AML-193 (cell line): Measurements from ENCODE around the gene GAP43.
"Not testable (repeated sequence)": the region's sequence is repeated elsewhere in the genome, so short reads cannot be mapped to it uniquely, and the experiment has no call there.

Experiments
- DNase-seq, 2 experiments: peaks; one replicate each; lab custom pipeline; 2025; lab: John Stamatoyannopoulos, UW

GAP43 gene

GRCh38 chr3:115698851-115699591 lies 75.7 kb downstream of the GAP43 start:
- no peak for DNase-seq

GRCh38 chr3:115699706-115700105 lies 76.4 kb downstream of the GAP43 start:
- DNase-seq = no peak

- DNase-seq = no peak
These were observed 79.3 kb downstream of the GAP43 start for GRCh38 chr3:115702598-115702997.

- DNase-seq = no peak
These were observed 81.5 kb downstream of the GAP43 start for GRCh38 chr3:115704661-115705338.

- DNase-seq = no peak
These were observed 83.1 kb downstream of the GAP43 start for GRCh38 chr3:115706311-115706829.

GRCh38 chr3:115708540-115708939 lies 85.2 kb downstream of the GAP43 start:
- DNase-seq = no peak

- DNase-seq = no peak
These were observed 85.8 kb downstream of the GAP43 start for GRCh38 chr3:115709093-115709492.

GRCh38 chr3:115709931-115710330 lies 86.6 kb downstream of the GAP43 start:
- no peak for DNase-seq

GRCh38 chr3:115710799-115711198 lies 87.5 kb downstream of the GAP43 start:
- DNase-seq = no peak

- no peak for DNase-seq
These were observed 89.6 kb downstream of the GAP43 start for GRCh38 chr3:115712871-115713270.

- no peak for DNase-seq
These were observed 90.0 kb downstream of the GAP43 start for GRCh38 chr3:115713284-115713683.

GRCh38 chr3:115715241-115715745 lies 92.0 kb downstream of the GAP43 start:
- DNase-seq = no peak

GRCh38 chr3:115720983-115721382 lies 97.7 kb downstream of the GAP43 start:
- no peak for DNase-seq

- DNase-seq = no peak
These were observed 102.5 kb downstream of the GAP43 start for GRCh38 chr3:115725800-115726199.

GRCh38 chr3:115727135-115727534 lies 103.8 kb downstream of the GAP43 start:
- DNase-seq = no peak

GRCh38 chr3:115728013-115728412 lies 104.7 kb downstream of the GAP43 start:
- no peak for DNase-seq

- not testable (repeated sequence) for DNase-seq
These were observed 113.0 kb downstream of the GAP43 start for GRCh38 chr3:115736341-115736740.

GRCh38 chr3:115741650-115742049 lies 118.3 kb downstream of the GAP43 start:
- DNase-seq = no peak

- not testable (repeated sequence) for DNase-seq
These were observed 121.2 kb downstream of the GAP43 start for GRCh38 chr3:115744516-115744915.

GRCh38 chr3:115752978-115753377 lies 129.7 kb downstream of the GAP43 start:
- not testable (repeated sequence) for DNase-seq

GRCh38 chr3:115758076-115758763 lies 134.9 kb downstream of the GAP43 start:
- no peak for DNase-seq

GRCh38 chr3:115760716-115761115 lies 137.4 kb downstream of the GAP43 start:
- DNase-seq = no peak

GRCh38 chr3:115761927-115762305 lies 138.6 kb downstream of the GAP43 start:
- no peak for DNase-seq
